ENCODE results near the gene TRMU.
A peak's percentile ranks its signal among the peaks of the same experiment; 100 is the strongest.

Gene TRMU

DNA sequence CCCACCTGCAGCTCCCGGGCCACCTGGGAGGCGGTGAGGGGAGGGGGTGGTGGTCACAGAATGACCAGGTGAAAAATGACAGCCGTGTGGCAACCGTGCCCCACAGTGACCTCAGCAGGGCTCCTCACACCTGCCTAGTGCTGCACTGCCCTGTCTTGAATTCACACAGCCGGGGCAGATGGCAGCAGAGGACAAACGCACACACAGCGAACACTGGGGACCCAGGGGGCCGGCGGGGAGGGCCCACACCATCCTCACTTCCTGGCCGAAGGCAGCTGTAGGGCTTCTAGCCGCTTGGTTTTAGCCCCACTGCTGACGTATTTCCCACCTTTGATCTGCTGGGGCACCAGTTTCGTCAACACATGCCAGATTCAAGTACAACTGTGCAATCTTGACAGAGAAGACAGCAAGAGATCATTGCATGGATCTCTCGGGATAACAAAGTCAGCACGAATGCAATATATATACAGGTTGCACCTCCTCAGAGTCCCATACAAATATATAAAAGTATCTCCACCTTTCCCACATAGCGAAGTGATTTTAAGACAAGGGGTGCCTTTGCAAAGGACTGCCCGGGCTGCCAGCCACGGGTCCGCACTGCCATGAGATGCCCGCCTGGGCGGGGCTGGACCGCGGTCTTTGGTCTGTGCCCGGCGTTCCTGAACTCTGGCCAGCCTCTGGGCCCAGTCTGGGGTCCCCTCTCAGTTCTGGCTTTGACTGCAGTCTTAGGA lies 26.9 kb downstream of the TRMU start:
- no peak overlapping the region for H3K9ac ChIP-seq (ENCODE audit: low read depth in 1 of 2, low read length in 2 of 2)

GRCh38 chr22:46362934-46363515 lies 27.5 kb downstream of the TRMU start:
- H3K36me3 ChIP-seq (ENCODE audit: control insufficient read depth in 1 of 2, insufficient read depth in 2 of 2, low read length in 2 of 2): peaks cover 0 to 5% of the 10 kb centered on the region in 2 donors
- peaks cover 0 to 6% of the 10 kb centered on the region in 2 donors for H3K27me3 ChIP-seq (ENCODE audit: control insufficient read depth in 1 of 2, insufficient read depth in 2 of 2, low read length in 2 of 2)

More for the DNA sequence above, 26.9 kb downstream of the TRMU start:
- H3K9me3 ChIP-seq (ENCODE audit: control insufficient read depth in 1 of 2, low read length in 2 of 2): no peaks in the 10 kb centered on the region
- peaks cover 2 to 8% of the 10 kb centered on the region in 2 donors for H3K36me3 ChIP-seq (ENCODE audit: control insufficient read depth in 1 of 2, insufficient read depth in 2 of 2, low read length in 2 of 2)
- H3K4me3 ChIP-seq (ENCODE audit: low read depth in 1 of 2, low read length in 2 of 2): no peak overlapping the region
- H3K27me3 ChIP-seq (ENCODE audit: control insufficient read depth in 1 of 2, insufficient read depth in 2 of 2, low read length in 2 of 2): peaks cover 0 to 5% of the 10 kb centered on the region in 2 donors
- peaks cover 0 to 10% of the 10 kb centered on the region in 2 donors for H3K4me1 ChIP-seq (ENCODE audit: control insufficient read depth in 1 of 2, insufficient read depth in 2 of 2, low read length in 2 of 2)
- H3K27ac ChIP-seq (ENCODE audit: low read depth, low read length): no peak overlapping the region

DNA sequence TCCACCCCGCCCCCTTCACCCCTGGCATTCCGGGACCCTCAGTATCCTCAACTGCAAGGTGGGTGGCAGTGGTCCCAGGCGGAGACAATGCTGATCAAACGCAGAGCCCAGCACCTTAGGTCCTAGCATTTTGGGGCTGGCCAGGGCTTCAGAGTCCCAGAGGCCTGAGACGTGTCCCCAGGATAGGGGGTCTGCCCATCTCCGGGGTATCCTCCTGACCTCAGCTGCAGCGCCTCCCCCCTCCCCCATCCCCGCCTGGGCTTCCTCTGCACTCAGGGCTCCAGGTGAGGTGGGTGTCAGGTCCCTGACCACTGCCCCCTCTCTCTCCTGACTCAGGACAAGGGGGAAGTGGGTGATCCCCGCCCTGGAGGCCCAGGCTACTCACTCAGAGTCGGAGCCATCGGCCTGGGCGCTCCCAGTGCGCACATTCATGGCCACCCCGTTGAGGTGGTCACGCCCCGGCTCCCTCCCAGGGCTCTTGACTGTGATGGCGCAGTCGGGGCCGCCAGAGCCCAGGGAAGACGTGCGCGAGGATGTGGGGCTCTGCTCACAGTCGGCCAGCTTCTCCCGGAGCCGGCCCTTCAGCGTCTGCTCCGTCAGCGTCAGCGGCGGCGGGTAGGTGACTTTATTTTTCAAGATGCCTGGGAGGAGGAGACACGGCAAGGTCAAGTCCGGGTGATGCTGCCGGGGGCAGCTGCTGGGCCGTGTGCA lies 28.3 kb downstream of the TRMU start:
- Histone ChIP-seq H3K36me3 (ENCODE audit: control insufficient read depth in 1 of 2, insufficient read depth in 2 of 2, low read length in 2 of 2) (no peaks in the 10 kb centered on the region), H3K9ac (ENCODE audit: low read depth in 1 of 2, low read length in 2 of 2) (no peak overlapping the region)

More at GRCh38 chr22:46362934-46363515, 27.5 kb downstream of the TRMU start:
- Histone ChIP-seq H3K4me3 (ENCODE audit: low read depth in 1 of 2, low read length in 2 of 2) (no peak overlapping the region), H3K9ac (ENCODE audit: low read depth in 1 of 2, low read length in 2 of 2) (no peak overlapping the region), H3K27ac (ENCODE audit: low read depth, low read length) (no peak overlapping the region), H3K4me1 (ENCODE audit: control insufficient read depth in 1 of 2, insufficient read depth in 2 of 2, low read length in 2 of 2) (peaks cover 0 to 10% of the 10 kb centered on the region in 2 donors), H3K9me3 (ENCODE audit: control insufficient read depth in 1 of 2, low read length in 2 of 2) (no peaks in the 10 kb centered on the region)

GRCh38 chr22:46364341-46365165 lies 29.0 kb downstream of the TRMU start:
- Histone ChIP-seq H3K9me3 (ENCODE audit: control insufficient read depth in 1 of 2, low read length in 2 of 2) (no peaks in the 10 kb centered on the region), H3K27me3 (ENCODE audit: control insufficient read depth in 1 of 2, insufficient read depth in 2 of 2, low read length in 2 of 2) (peaks cover 0 to 6% of the 10 kb centered on the region in 2 donors), H3K4me3 (ENCODE audit: low read depth in 1 of 2, low read length in 2 of 2) (no peak overlapping the region), H3K36me3 (ENCODE audit: control insufficient read depth in 1 of 2, insufficient read depth in 2 of 2, low read length in 2 of 2) (no peaks in the 10 kb centered on the region), H3K9ac (ENCODE audit: low read depth in 1 of 2, low read length in 2 of 2) (no peak overlapping the region), H3K27ac (ENCODE audit: low read depth, low read length) (no peak overlapping the region), H3K4me1 (ENCODE audit: control insufficient read depth in 1 of 2, insufficient read depth in 2 of 2, low read length in 2 of 2) (peaks cover 0 to 10% of the 10 kb centered on the region in 2 donors)

More for the DNA sequence above, 28.3 kb downstream of the TRMU start:
- Histone ChIP-seq H3K9me3 (ENCODE audit: control insufficient read depth in 1 of 2, low read length in 2 of 2) (no peaks in the 10 kb centered on the region), H3K4me1 (ENCODE audit: control insufficient read depth in 1 of 2, insufficient read depth in 2 of 2, low read length in 2 of 2) (peaks cover 0 to 10% of the 10 kb centered on the region in 2 donors), H3K27ac (ENCODE audit: low read depth, low read length) (no peak overlapping the region), H3K27me3 (ENCODE audit: control insufficient read depth in 1 of 2, insufficient read depth in 2 of 2, low read length in 2 of 2) (peaks cover 0 to 6% of the 10 kb centered on the region in 2 donors), H3K4me3 (ENCODE audit: low read depth in 1 of 2, low read length in 2 of 2) (no peak overlapping the region)

DNA sequence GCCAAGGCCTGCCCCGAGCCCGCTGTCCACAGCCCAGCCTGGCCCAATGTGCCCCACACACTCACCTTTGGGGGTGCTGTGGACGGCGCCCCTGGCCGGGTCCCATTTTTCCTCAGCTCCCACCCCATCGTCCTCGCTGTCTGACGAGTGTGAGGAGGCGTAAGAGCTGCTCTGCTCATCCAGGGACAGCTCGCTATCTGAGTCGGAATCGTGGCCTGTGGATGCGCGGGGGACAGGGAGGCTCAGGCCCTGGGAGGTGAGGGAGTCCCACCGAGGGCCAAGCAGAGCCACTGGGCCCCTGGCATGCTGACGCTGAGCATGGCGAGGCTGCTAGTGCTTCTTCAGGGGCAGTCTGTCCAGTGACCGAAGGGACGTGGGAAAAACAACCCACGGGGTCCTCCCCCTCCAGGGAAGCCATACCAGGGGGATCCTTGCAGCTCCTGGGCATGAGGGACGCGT lies 29.7 kb downstream of the TRMU start:
- Histone ChIP-seq H3K36me3 (ENCODE audit: control insufficient read depth in 1 of 2, insufficient read depth in 2 of 2, low read length in 2 of 2) (no peaks in the 10 kb centered on the region), H3K27me3 (ENCODE audit: control insufficient read depth in 1 of 2, insufficient read depth in 2 of 2, low read length in 2 of 2) (peaks cover 0 to 9% of the 10 kb centered on the region in 2 donors), H3K9ac (ENCODE audit: low read depth in 1 of 2, low read length in 2 of 2) (no peak overlapping the region), H3K9me3 (ENCODE audit: control insufficient read depth in 1 of 2, low read length in 2 of 2) (no peaks in the 10 kb centered on the region), H3K4me1 (ENCODE audit: control insufficient read depth in 1 of 2, insufficient read depth in 2 of 2, low read length in 2 of 2) (peaks cover 6 to 13% of the 10 kb centered on the region in 2 donors), H3K27ac (ENCODE audit: low read depth, low read length) (no peak overlapping the region), H3K4me3 (ENCODE audit: low read depth in 1 of 2, low read length in 2 of 2) (no peak overlapping the region)

DNA sequence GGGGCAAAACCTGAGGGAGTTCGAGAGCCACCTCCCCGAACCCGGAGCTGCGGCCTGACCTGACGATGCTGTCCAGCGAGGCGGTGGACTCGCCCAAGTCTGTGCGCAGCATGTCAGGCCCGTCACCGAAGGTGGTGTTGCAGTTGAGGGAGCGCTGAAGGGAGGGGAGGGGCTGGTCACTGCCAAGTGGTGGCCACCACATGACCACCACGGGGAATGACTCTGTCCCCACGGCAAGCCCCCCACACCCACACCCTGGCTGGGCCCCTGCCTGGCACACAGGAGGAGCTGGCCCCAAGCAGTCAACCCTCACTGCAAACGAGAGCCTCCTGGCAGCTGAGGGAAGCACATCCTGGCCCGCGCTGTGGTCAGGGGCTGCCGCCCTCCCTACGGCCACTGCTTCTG lies 30.8 kb downstream of the TRMU start:
- H3K36me3 ChIP-seq (ENCODE audit: control insufficient read depth in 1 of 2, insufficient read depth in 2 of 2, low read length in 2 of 2): no peaks in the 10 kb centered on the region

DNA sequence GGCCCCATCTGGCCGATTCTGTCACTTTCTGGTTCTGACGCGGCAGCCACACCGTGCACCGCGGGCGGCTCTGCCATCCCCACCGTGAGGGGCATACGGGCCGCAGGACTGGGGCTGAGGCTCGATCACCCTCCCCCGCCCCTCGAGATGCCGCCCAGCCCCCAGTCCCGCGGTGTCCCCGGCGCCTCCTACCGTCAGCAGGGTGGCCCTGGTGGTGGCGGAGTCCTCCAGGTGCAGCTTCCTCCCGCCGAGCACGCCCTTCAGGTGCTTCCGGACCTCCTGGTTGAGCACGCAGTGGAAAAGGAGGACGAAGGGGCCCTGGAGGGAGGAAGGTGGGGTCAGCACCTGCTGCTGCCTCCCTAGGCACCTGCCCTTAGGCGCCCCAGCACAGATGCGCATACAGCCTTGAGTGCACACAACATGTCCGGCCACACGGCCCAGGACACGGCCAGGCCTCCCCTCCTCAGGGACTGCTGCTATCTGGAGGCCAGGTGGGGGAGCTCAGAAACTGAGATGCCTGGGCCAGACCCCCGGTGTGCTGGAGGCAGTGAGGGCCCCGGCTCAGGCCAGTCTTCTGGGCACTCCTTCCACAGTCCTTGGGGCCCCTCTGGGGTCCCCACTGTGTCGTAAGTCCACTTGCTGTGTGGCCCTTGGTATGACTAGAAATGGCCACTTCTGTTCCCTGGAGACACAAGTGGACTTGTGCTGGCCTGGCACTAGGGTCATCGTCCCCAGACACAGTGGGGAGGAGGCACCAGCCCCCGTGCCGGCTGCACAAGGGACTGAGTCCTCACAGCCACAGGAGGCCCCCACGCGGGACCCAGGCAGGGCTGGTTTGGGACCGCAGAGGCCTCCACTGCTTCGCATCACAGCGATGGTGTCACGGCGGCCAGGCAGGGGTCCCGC lies 31.5 kb downstream of the TRMU start:
- Histone ChIP-seq H3K27me3 (ENCODE audit: control insufficient read depth in 1 of 2, insufficient read depth in 2 of 2, low read length in 2 of 2) (peaks cover 0 to 9% of the 10 kb centered on the region in 2 donors), H3K4me1 (ENCODE audit: control insufficient read depth in 1 of 2, insufficient read depth in 2 of 2, low read length in 2 of 2) (peaks cover 16 to 23% of the 10 kb centered on the region in 2 donors), H3K27ac (ENCODE audit: low read depth, low read length) (no peak overlapping the region), H3K9me3 (ENCODE audit: control insufficient read depth in 1 of 2, low read length in 2 of 2) (no peaks in the 10 kb centered on the region), H3K36me3 (ENCODE audit: control insufficient read depth in 1 of 2, insufficient read depth in 2 of 2, low read length in 2 of 2) (no peaks in the 10 kb centered on the region), H3K9ac (ENCODE audit: low read depth in 1 of 2, low read length in 2 of 2) (no peak overlapping the region), H3K4me3 (ENCODE audit: low read depth in 1 of 2, low read length in 2 of 2) (peak overlapping the region in 1 of 2 donors; percentile 40)

More for the DNA sequence above, 30.8 kb downstream of the TRMU start:
- Histone ChIP-seq H3K9ac (ENCODE audit: low read depth in 1 of 2, low read length in 2 of 2) (no peak overlapping the region), H3K27ac (ENCODE audit: low read depth, low read length) (no peak overlapping the region), H3K9me3 (ENCODE audit: control insufficient read depth in 1 of 2, low read length in 2 of 2) (no peaks in the 10 kb centered on the region), H3K4me1 (ENCODE audit: control insufficient read depth in 1 of 2, insufficient read depth in 2 of 2, low read length in 2 of 2) (peaks cover 16 to 23% of the 10 kb centered on the region in 2 donors), H3K27me3 (ENCODE audit: control insufficient read depth in 1 of 2, insufficient read depth in 2 of 2, low read length in 2 of 2) (peaks cover 0 to 9% of the 10 kb centered on the region in 2 donors), H3K4me3 (ENCODE audit: low read depth in 1 of 2, low read length in 2 of 2) (no peak overlapping the region)

GRCh38 chr22:46367707-46368191 lies 32.2 kb downstream of the TRMU start:
- H3K4me1 ChIP-seq (ENCODE audit: control insufficient read depth in 1 of 2, insufficient read depth in 2 of 2, low read length in 2 of 2): peaks cover 16 to 19% of the 10 kb centered on the region in 2 donors
- no peaks in the 10 kb centered on the region for H3K36me3 ChIP-seq (ENCODE audit: control insufficient read depth in 1 of 2, insufficient read depth in 2 of 2, low read length in 2 of 2)
- H3K9me3 ChIP-seq (ENCODE audit: control insufficient read depth in 1 of 2, low read length in 2 of 2): no peaks in the 10 kb centered on the region
- H3K27me3 ChIP-seq (ENCODE audit: control insufficient read depth in 1 of 2, insufficient read depth in 2 of 2, low read length in 2 of 2): peaks cover 0 to 12% of the 10 kb centered on the region in 2 donors
- no peak overlapping the region for H3K9ac ChIP-seq (ENCODE audit: low read depth in 1 of 2, low read length in 2 of 2)
- H3K27ac ChIP-seq (ENCODE audit: low read depth, low read length): no peak overlapping the region
- no peak overlapping the region for H3K4me3 ChIP-seq (ENCODE audit: low read depth in 1 of 2, low read length in 2 of 2)

DNA sequence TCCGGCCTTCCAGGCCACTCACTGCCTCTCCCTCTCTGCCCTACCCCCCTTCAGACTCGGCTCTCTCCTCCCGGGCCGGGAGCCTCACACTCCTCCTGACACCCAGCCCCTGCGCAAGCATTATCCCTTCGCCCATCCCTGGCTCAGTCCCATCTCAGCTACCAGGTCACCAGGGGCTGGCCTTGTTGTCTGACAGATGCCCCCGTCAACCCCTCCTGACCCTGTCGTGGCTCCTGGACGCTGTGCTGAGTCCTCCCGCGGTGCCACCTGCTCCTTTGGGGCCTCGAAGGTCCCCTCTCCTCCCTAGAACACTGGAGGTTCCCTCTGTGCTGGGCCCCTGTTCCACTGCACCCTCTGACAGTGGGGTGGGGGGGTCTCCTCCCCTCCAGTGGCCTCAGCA lies 32.9 kb downstream of the TRMU start:
- Histone ChIP-seq H3K9ac (ENCODE audit: low read depth in 1 of 2, low read length in 2 of 2) (no peak overlapping the region), H3K27ac (ENCODE audit: low read depth, low read length) (no peak overlapping the region), H3K4me1 (ENCODE audit: control insufficient read depth in 1 of 2, insufficient read depth in 2 of 2, low read length in 2 of 2) (peaks cover 16 to 22% of the 10 kb centered on the region in 2 donors), H3K36me3 (ENCODE audit: control insufficient read depth in 1 of 2, insufficient read depth in 2 of 2, low read length in 2 of 2) (no peaks in the 10 kb centered on the region), H3K9me3 (ENCODE audit: control insufficient read depth in 1 of 2, low read length in 2 of 2) (no peaks in the 10 kb centered on the region), H3K4me3 (ENCODE audit: low read depth in 1 of 2, low read length in 2 of 2) (no peak overlapping the region), H3K27me3 (ENCODE audit: control insufficient read depth in 1 of 2, insufficient read depth in 2 of 2, low read length in 2 of 2) (peaks cover 0 to 12% of the 10 kb centered on the region in 2 donors)
